ENCODE results near the gene SAT1.

The SAT1 gene

GRCh38 chrX:23779025-23779424 is 3.9 kb upstream of the SAT1 start:
- DNase-seq: no peak

- DNase-seq: peak in 1 of 2 experiments; percentile 41
Measured at GRCh38 chrX:23782455-23782854, 518 bp upstream of the SAT1 start.

DNA sequence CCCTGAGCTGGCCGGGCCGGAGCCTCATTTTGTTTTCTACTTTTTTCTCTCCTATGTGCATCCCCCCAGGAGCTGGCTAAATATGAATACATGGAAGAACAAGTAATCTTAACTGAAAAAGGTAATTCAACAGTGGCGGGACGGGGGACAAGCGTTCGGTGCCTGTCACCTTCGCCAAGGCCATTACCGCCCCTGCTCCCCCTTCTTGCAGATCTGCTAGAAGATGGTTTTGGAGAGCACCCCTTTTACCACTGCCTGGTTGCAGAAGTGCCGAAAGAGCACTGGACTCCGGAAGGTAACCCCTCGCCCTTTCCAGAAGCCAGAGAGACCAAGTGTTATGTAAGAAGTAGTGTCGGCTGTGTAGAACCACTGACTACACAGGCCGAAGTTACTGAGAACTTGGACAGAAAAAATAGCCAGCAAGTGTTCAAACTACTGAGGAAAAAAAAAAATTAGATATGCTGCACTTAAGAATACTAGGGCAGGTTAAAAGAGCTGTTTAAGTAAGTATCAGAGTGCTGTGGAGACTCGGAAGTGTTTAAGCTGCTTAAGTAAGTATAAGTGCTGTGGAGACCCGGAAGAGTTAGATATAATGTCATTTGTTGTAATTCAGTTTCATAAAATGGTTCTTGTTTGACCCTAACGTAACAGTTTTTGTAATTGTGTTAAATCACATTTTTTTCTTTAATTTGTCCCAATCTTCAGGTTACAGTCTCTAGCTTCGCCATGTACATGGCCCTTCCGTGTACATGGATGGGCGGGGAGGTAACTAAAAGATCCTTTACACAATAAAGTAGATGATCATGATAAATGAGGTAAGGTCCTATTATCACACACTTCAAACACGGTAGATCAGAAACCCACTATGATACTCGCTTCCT is 856 bp downstream of the SAT1 start:
- DNase-seq: no peak

- no peak for DNase-seq
Measured at GRCh38 chrX:23784470-23785331, 1.7 kb downstream of the SAT1 start.

DNA sequence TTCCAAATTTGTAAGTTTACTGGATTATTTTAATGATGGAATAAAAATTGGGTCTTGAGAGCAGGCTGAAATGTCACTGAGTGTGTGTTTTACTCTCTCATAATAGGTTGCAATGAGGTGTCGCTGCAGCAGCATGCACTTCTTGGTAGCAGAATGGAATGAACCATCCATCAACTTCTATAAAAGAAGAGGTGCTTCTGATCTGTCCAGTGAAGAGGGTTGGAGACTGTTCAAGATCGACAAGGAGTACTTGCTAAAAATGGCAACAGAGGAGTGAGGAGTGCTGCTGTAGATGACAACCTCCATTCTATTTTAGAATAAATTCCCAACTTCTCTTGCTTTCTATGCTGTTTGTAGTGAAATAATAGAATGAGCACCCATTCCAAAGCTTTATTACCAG is 2.6 kb downstream of the SAT1 start:
- DNase-seq: no peak

GRCh38 chrX:23786268-23786815 is 3.4 kb downstream of the SAT1 start:
- DNase-seq: no peak

- DNase-seq: no peak
Measured at GRCh38 chrX:23787745-23788118, 4.8 kb downstream of the SAT1 start.

GRCh38 chrX:23788521-23788920 is 5.5 kb downstream of the SAT1 start:
- no peak for DNase-seq

- no peak for DNase-seq
Measured at GRCh38 chrX:23788946-23789345, 6.0 kb downstream of the SAT1 start.

- DNase-seq: no peak
Measured at GRCh38 chrX:23789386-23790154, 6.6 kb downstream of the SAT1 start.

DNA sequence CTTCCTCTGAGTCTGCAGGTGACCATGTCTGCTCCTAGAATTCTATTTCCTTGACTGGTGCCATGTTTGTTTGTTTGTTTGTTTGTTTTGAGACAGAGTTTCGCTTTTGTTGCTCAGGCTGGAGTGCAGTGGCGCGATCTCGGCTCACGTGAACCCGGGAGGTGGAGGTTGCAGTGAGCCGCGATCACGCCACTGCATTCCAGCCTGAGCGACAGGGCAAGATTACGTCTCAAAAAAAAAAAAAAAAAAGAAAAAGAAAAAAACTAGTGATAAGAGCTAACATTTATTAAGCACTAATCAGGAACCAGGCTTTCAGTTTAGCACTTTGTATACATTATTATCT is 7.2 kb downstream of the SAT1 start:
- DNase-seq: no peak

GRCh38 chrX:23792861-23793553 is 10.0 kb downstream of the SAT1 start:
- DNase-seq: peak in 1 of 2 experiments; percentile 14

DNA sequence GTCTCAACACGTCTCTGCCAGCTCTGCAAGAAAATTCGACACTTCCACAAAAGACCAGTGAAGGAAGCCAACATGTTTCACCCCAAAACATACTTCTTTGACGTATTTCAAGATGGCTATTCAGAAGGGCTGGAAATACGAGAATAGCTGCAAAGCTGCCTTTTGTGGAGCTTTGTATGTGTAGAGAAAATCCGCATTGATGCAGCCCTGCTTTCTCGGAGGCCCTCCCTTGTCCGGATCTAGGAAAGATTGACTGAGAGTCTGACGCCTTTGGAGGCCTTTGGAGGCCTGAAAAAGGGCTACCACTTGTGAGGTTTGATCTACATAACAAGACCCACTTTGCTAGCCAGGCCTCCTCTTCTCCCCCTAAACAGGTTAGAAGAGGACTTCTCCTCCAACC is 12.2 kb downstream of the SAT1 start:
- DNase-seq: no peak

- no peak for DNase-seq
Measured at GRCh38 chrX:23797371-23798128, 14.6 kb downstream of the SAT1 start.

- DNase-seq: no peak
Measured at GRCh38 chrX:23799469-23800065, 16.6 kb downstream of the SAT1 start.

- DNase-seq: no peak
Measured at GRCh38 chrX:23802431-23802830, 19.5 kb downstream of the SAT1 start.

- DNase-seq: no peak
Measured at GRCh38 chrX:23803931-23804381, 21.0 kb downstream of the SAT1 start.

DNA sequence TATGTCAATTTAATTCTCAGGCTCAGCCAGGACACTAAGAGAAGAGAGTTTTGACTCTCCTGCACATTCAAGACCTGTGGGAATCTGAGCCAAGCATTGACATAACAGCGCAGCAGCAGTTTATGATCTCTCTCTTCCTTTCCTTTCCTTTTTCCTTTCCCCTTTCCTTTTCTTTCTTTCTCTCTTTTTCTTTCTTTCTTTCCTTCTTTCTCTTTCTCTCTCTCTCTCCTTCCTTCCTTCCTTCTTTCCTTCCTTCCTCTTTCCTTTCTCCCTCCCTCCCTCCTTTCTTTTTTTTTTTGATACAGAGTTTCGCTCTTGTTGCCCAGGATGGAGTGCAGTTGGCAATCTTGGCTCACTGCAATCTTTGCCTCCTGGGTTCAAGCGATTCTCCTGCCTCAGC is 21.6 kb downstream of the SAT1 start:
- no peak for DNase-seq

- no peak for DNase-seq
Measured at GRCh38 chrX:23805389-23805788, 22.4 kb downstream of the SAT1 start.

GRCh38 chrX:23810279-23810678 is 27.3 kb downstream of the SAT1 start:
- DNase-seq: no peak

GRCh38 chrX:23811108-23811651 is 28.2 kb downstream of the SAT1 start:
- DNase-seq: no peak
